Memory B cell (primary cell): Measurements from ENCODE around the gene ABRAXAS1.
"Not testable (repeated sequence)": the region's sequence is repeated elsewhere in the genome, so short reads cannot be mapped to it uniquely, and the experiment has no call there.

Experiments
- ATAC-seq: fragments of 150-1000 bp; cut with Tn5 transposase; 2 replicates; pipeline ENCODE4 v1.10.0; 2021; ENCODE audit warnings: low read depth, mild to moderate bottlenecking, moderate library complexity
- DNase-seq, 2 donors: peaks; one replicate each; pipeline ENCODE4 v3.0.0; 2022; ENCODE audit warnings: low spot score in 2 of 2
- H3K27ac Mint-ChIP-seq: one replicate; pipeline ENCODE4 v1.8.0; 2022; ENCODE audit warnings: mild to moderate bottlenecking, moderate library complexity, mixed read lengths
- H3K27me3 Mint-ChIP-seq: one replicate; pipeline ENCODE4 v1.8.0; 2022; ENCODE audit warnings: mixed read lengths
- H3K36me3 Mint-ChIP-seq: one replicate; pipeline ENCODE4 v1.8.0; 2022; ENCODE audit warnings: mild to moderate bottlenecking, mixed read lengths
- H3K4me1 Mint-ChIP-seq: one replicate; pipeline ENCODE4 v1.8.0; 2022; ENCODE audit warnings: mixed read lengths
- H3K4me3 Mint-ChIP-seq: one replicate; pipeline ENCODE4 v1.8.0; 2022; ENCODE audit warnings: mild to moderate bottlenecking, moderate library complexity, mixed read lengths
- H3K9me3 Mint-ChIP-seq: one replicate; pipeline ENCODE4 v1.8.0; 2022; ENCODE audit warnings: mixed read lengths

ABRAXAS1 gene

GRCh38 chr4:83484500-83485461 is at the start of gene ABRAXAS1:
Gene ABRAXAS1, minus strand, starts transcription at chr4:83485100. Its CDS starts 28 bp downstream, at chr4:83485072.
- peak; percentile 90 for ATAC-seq
- peak; percentile 92 to 94 for DNase-seq
- Mint-ChIP-seq H3K36me3 (peaks cover under 1% of the 10 kb centered on the region), H3K27me3 (no peaks in the 10 kb centered on the region), H3K4me3 (peak within 1 kb of the TSS; percentile 98), H3K9me3 (no peaks in the 10 kb centered on the region), H3K27ac (peak within 1 kb of the TSS; percentile 95), H3K4me1 (peaks cover 12% of the 10 kb centered on the region)

- Mint-ChIP-seq H3K4me1 (no peaks in the 10 kb centered on the region), H3K36me3 (no peaks in the 10 kb centered on the region), H3K9me3 (no peaks in the 10 kb centered on the region), H3K27ac (no peak overlapping the region), H3K27me3 (peaks cover 13% of the 10 kb centered on the region), H3K4me3 (no peak overlapping the region)
- no peak for ATAC-seq
- no peak for DNase-seq
Observed at GRCh38 chr4:83527671-83528070, 42.8 kb upstream of the ABRAXAS1 start.

- DNase-seq (no peak), ATAC-seq (no peak)
- Mint-ChIP-seq H3K9me3 (no peaks in the 10 kb centered on the region), H3K36me3 (no peaks in the 10 kb centered on the region), H3K27ac (no peak overlapping the region), H3K4me3 (no peak overlapping the region), H3K27me3 (peaks cover 4% of the 10 kb centered on the region), H3K4me1 (no peaks in the 10 kb centered on the region)
Observed at GRCh38 chr4:83522239-83522638, 37.3 kb upstream of the ABRAXAS1 start.

GRCh38 chr4:83516042-83516772 is 31.3 kb upstream of the ABRAXAS1 start:
- DNase-seq (no peak), ATAC-seq (no peak)
- Mint-ChIP-seq H3K27ac (no peak overlapping the region), H3K4me3 (no peak overlapping the region), H3K4me1 (no peaks in the 10 kb centered on the region), H3K36me3 (no peaks in the 10 kb centered on the region), H3K27me3 (no peaks in the 10 kb centered on the region), H3K9me3 (no peaks in the 10 kb centered on the region)

- DNase-seq, result no peak
- H3K4me1 Mint-ChIP-seq, result peaks cover 5% of the 10 kb centered on the region
- H3K4me3 Mint-ChIP-seq, result no peak overlapping the region
- no peaks in the 10 kb centered on the region for H3K27me3 Mint-ChIP-seq
- ATAC-seq, result no peak
- H3K27ac Mint-ChIP-seq, result no peak overlapping the region
- peaks cover 3% of the 10 kb centered on the region for H3K9me3 Mint-ChIP-seq
- H3K36me3 Mint-ChIP-seq, result no peaks in the 10 kb centered on the region
Observed at GRCh38 chr4:83510442-83510841, 25.5 kb upstream of the ABRAXAS1 start.

GRCh38 chr4:83509156-83509585 is 24.3 kb upstream of the ABRAXAS1 start:
- H3K27me3 Mint-ChIP-seq, H3K4me3 Mint-ChIP-seq, H3K4me1 Mint-ChIP-seq, H3K36me3 Mint-ChIP-seq, H3K9me3 Mint-ChIP-seq, H3K27ac Mint-ChIP-seq: not testable (repeated sequence)
- ATAC-seq (peak; percentile 43), DNase-seq (peak; percentile 38 to 42)

- H3K9me3 Mint-ChIP-seq, result peaks cover 3% of the 10 kb centered on the region
- ATAC-seq (no peak), DNase-seq (no peak)
- peaks cover 7% of the 10 kb centered on the region for H3K4me1 Mint-ChIP-seq
- H3K36me3 Mint-ChIP-seq, result no peaks in the 10 kb centered on the region
- H3K4me3 Mint-ChIP-seq, result no peak overlapping the region
- no peaks in the 10 kb centered on the region for H3K27me3 Mint-ChIP-seq
- H3K27ac Mint-ChIP-seq, result no peak overlapping the region
Observed at GRCh38 chr4:83504996-83505395, 20.1 kb upstream of the ABRAXAS1 start.

- Mint-ChIP-seq H3K27me3 (no peaks in the 10 kb centered on the region), H3K4me1 (peaks cover 7% of the 10 kb centered on the region), H3K4me3 (no peak overlapping the region), H3K36me3 (no peaks in the 10 kb centered on the region), H3K27ac (no peak overlapping the region), H3K9me3 (peaks cover 3% of the 10 kb centered on the region)
- DNase-seq (no peak), ATAC-seq (no peak)
Observed at GRCh38 chr4:83504503-83504902, 19.6 kb upstream of the ABRAXAS1 start.

- Mint-ChIP-seq H3K4me1 (peaks cover 2% of the 10 kb centered on the region), H3K27ac (no peak overlapping the region), H3K4me3 (no peak overlapping the region), H3K9me3 (no peaks in the 10 kb centered on the region), H3K27me3 (no peaks in the 10 kb centered on the region), H3K36me3 (no peaks in the 10 kb centered on the region)
- no peak for ATAC-seq
- no peak for DNase-seq
Observed at GRCh38 chr4:83503974-83504373, 19.1 kb upstream of the ABRAXAS1 start.

- not testable (repeated sequence) for H3K36me3 Mint-ChIP-seq, ATAC-seq
Observed at GRCh38 chr4:83501671-83502070, 16.8 kb upstream of the ABRAXAS1 start.

GRCh38 chr4:83498187-83498586 is 13.3 kb upstream of the ABRAXAS1 start:
- ATAC-seq, result no peak

More at GRCh38 chr4:83501671-83502070, 16.8 kb upstream of the ABRAXAS1 start:
- not testable (repeated sequence) for H3K4me3 Mint-ChIP-seq, H3K4me1 Mint-ChIP-seq, H3K27me3 Mint-ChIP-seq, H3K9me3 Mint-ChIP-seq, H3K27ac Mint-ChIP-seq, DNase-seq

GRCh38 chr4:83496085-83496917 is 11.4 kb upstream of the ABRAXAS1 start:
- not testable (repeated sequence) for H3K9me3 Mint-ChIP-seq, H3K4me1 Mint-ChIP-seq, ATAC-seq, H3K4me3 Mint-ChIP-seq, H3K36me3 Mint-ChIP-seq, H3K27me3 Mint-ChIP-seq, H3K27ac Mint-ChIP-seq, DNase-seq

More at GRCh38 chr4:83498187-83498586, 13.3 kb upstream of the ABRAXAS1 start:
- Mint-ChIP-seq H3K4me1 (no peaks in the 10 kb centered on the region), H3K4me3 (no peak overlapping the region), H3K27ac (no peak overlapping the region), H3K9me3 (no peaks in the 10 kb centered on the region), H3K27me3 (no peaks in the 10 kb centered on the region), H3K36me3 (no peaks in the 10 kb centered on the region)
- no peak for DNase-seq

- Mint-ChIP-seq H3K27me3 (no peaks in the 10 kb centered on the region), H3K36me3 (no peaks in the 10 kb centered on the region), H3K4me3 (no peak overlapping the region), H3K27ac (no peak overlapping the region), H3K9me3 (no peaks in the 10 kb centered on the region), H3K4me1 (peaks cover 3% of the 10 kb centered on the region)
- peak; percentile 59 for ATAC-seq
- DNase-seq, result peak in 1 of 2 donors; percentile 31
Observed at GRCh38 chr4:83490876-83491450, 6.1 kb upstream of the ABRAXAS1 start.
